CD4-positive, alpha-beta T cell (primary cell): Measurements from ENCODE around the gene BPIFB6. TPM values are rescaled to one million over a fixed set of nuclear protein-coding genes. Genes with fewer than 3 reads are reported as not detected.

Source experiments
- ATAC-seq: fragments of 200-7000 bp; cut with Tn5 transposase; one replicate; pipeline ENCODE4 v1.10.0; 2022; ENCODE audit warnings: mild to moderate bottlenecking; ENCODE audit not compliant: poor library complexity
- CTCF ChIA-PET: fragments of 350-600 bp; sonication (Branson Sonifier 250); formaldehyde crosslinking; loops from one replicate; lab custom pipeline; 2021; ENCODE audit warnings: antibody characterized with exemption, inconsistent platforms; lab: Charles Lee
- POLR2A ChIA-PET: fragments of 350-600 bp; sonication (Branson Sonifier 250); formaldehyde crosslinking; loops from one replicate; lab custom pipeline; 2021; ENCODE audit warnings: antibody characterized with exemption, inconsistent platforms; lab: Charles Lee
- DNase-seq, 14 experiments: peaks; one replicate each; pipeline ENCODE4 v3.0.0-alpha.2; 2013 to 2020; ENCODE audit warnings: mixed read lengths in 2 of 14
- H3K27ac ChIP-seq, 2 donors: one replicate each; pipeline versions ENCODE4 v1.5.1 to v1.7.0; 2013; ENCODE audit warnings: low read length in 2 of 2, low read depth in 1 of 2, mild to moderate bottlenecking in 1 of 2
- H3K27me3 ChIP-seq, 2 experiments: 1 replicate in 1 of 2; 2 replicates in 1 of 2; pipeline versions ENCODE4 v1.6.1 to v1.7.0; 2013; ENCODE audit warnings: low read length in 2 of 2, control low read depth in 1 of 2, mild to moderate bottlenecking in 1 of 2, moderate library complexity in 1 of 2; ENCODE audit not compliant: insufficient read depth in 2 of 2, control insufficient read depth in 1 of 2
- H3K36me3 ChIP-seq: one replicate; pipeline ENCODE4 v1.6.1; 2013; ENCODE audit warnings: low read length, control low read depth; ENCODE audit not compliant: insufficient read depth
- H3K4me1 ChIP-seq: one replicate; pipeline ENCODE4 v1.6.1; 2013; ENCODE audit warnings: low read length, control low read depth; ENCODE audit not compliant: insufficient read depth
- H3K4me3 ChIP-seq: one replicate; pipeline ENCODE4 v1.5.1; 2013; ENCODE audit warnings: mild to moderate bottlenecking, low read length, moderate library complexity
- H3K9me3 ChIP-seq, 2 experiments: 1 replicate in 1 of 2; 2 replicates in 1 of 2; pipeline versions ENCODE4 v1.6.1 to v1.7.0; 2013; ENCODE audit warnings: low read length in 2 of 2, mild to moderate bottlenecking in 2 of 2, control low read depth in 1 of 2, moderate library complexity in 1 of 2; ENCODE audit not compliant: control insufficient read depth in 1 of 2, insufficient read depth in 1 of 2
- H3K27ac Mint-ChIP-seq: one replicate; pipeline ENCODE4 v1.8.0; 2020; ENCODE audit warnings: mixed read lengths
- H3K27me3 Mint-ChIP-seq: one replicate; pipeline ENCODE4 v1.8.0; 2021; ENCODE audit warnings: mixed read lengths
- H3K36me3 Mint-ChIP-seq: one replicate; pipeline ENCODE4 v1.8.0; 2021; ENCODE audit warnings: low read depth, mixed read lengths
- H3K4me1 Mint-ChIP-seq: one replicate; pipeline ENCODE4 v1.8.0; 2021; ENCODE audit warnings: low read depth, mixed read lengths
- H3K4me3 Mint-ChIP-seq: one replicate; pipeline ENCODE4 v1.8.0; 2020; ENCODE audit warnings: mild to moderate bottlenecking, mixed read lengths
- H3K9me3 Mint-ChIP-seq: one replicate; pipeline ENCODE4 v1.8.0; 2020; ENCODE audit warnings: mixed read lengths
- CTCF ChIP-seq: fragments of 200-600 bp; IDR thresholded peaks from one replicate; pipeline ENCODE4 v1.8.0; 2022; ENCODE audit warnings: antibody characterized with exemption, mild to moderate bottlenecking
- intact Hi-C, 2 experiments: fragments of 100-400 bp; cut with DNase I in 1 of 2; cut with micrococcal nuclease in 1 of 2; formaldehyde crosslinking; loops; one replicate each; pipeline versions ENCODE4 v1.15.1 to v1.9.0; 2023 to 2025; cut with DNase I, micrococcal nuclease
- total RNA-seq, 174 experiments: library from RNA in 2 of 174; stranded (reverse) in 2 of 174; gene quantifications; one replicate each; pipeline ENCODE4 v1.2.3 and lab custom pipeline; 2021 to 2026

Gene BPIFB6
- total RNA-seq, 2 experiments from 2014 or later: not detected

- H3K27ac ChIP-seq: no peak overlapping the region
- no peak overlapping the region for H3K4me3 Mint-ChIP-seq
- no peaks in the 10 kb centered on the region for H3K36me3 ChIP-seq
- no peaks in the 10 kb centered on the region for H3K27me3 ChIP-seq
- H3K27me3 Mint-ChIP-seq: no peaks in the 10 kb centered on the region
- no peaks in the 10 kb centered on the region for H3K4me1 ChIP-seq
- peaks cover 7% of the 10 kb centered on the region for H3K9me3 Mint-ChIP-seq
- TF ChIP-seq CTCF: no peak
- intact Hi-C loops: no loop called here
- H3K4me3 ChIP-seq: no peak overlapping the region
- no peaks in the 10 kb centered on the region for H3K4me1 Mint-ChIP-seq
- POLR2A ChIA-PET: no interaction called here
- peaks cover 10 to 23% of the 10 kb centered on the region in 2 experiments for H3K9me3 ChIP-seq
- DNase-seq (no peak), ATAC-seq (no peak)
- H3K36me3 Mint-ChIP-seq: no peaks in the 10 kb centered on the region
- no peak overlapping the region for H3K27ac Mint-ChIP-seq
- CTCF ChIA-PET: no interaction called here
Measured at GRCh38 chr20:33046412-33046811, 15.0 kb downstream of the BPIFB6 start.

GRCh38 chr20:33051333-33051732, 19.9 kb downstream of the BPIFB6 start:
- Mint-ChIP-seq H3K9me3 (no peaks in the 10 kb centered on the region), H3K27ac (no peak overlapping the region), H3K4me1 (no peaks in the 10 kb centered on the region), H3K27me3 (no peaks in the 10 kb centered on the region), H3K4me3 (no peak overlapping the region), H3K36me3 (no peaks in the 10 kb centered on the region)
- ChIA-PET CTCF (interaction anchor here (0.9 kb wide), 1 partner anchor 9 kb away, joined by 3 read pairs; no protein-coding TSS in a partner anchor), POLR2A (no interaction called here)
- TF ChIP-seq CTCF: no peak
- Histone ChIP-seq H3K27me3 (no peaks in the 10 kb centered on the region), H3K27ac (no peak overlapping the region), H3K9me3 (peaks cover 3 to 9% of the 10 kb centered on the region in 2 experiments), H3K4me3 (no peak overlapping the region), H3K36me3 (no peaks in the 10 kb centered on the region), H3K4me1 (no peaks in the 10 kb centered on the region)
- no peak for ATAC-seq
- intact Hi-C loops: no loop called here
- DNase-seq: no peak

- intact Hi-C loops: no loop called here
- no peaks in the 10 kb centered on the region for H3K9me3 ChIP-seq
- TF ChIP-seq CTCF: no peak
- no peak for DNase-seq
- H3K27me3 ChIP-seq: no peaks in the 10 kb centered on the region
- no peak within 1 kb of the TSS for H3K4me3 ChIP-seq
- Mint-ChIP-seq H3K27me3 (no peaks in the 10 kb centered on the region), H3K4me3 (no peak within 1 kb of the TSS), H3K36me3 (no peaks in the 10 kb centered on the region), H3K27ac (no peak within 1 kb of the TSS), H3K9me3 (no peaks in the 10 kb centered on the region), H3K4me1 (no peaks in the 10 kb centered on the region)
- H3K36me3 ChIP-seq: no peaks in the 10 kb centered on the region
- CTCF ChIA-PET: no interaction called here
- no peaks in the 10 kb centered on the region for H3K4me1 ChIP-seq
- POLR2A ChIA-PET: no interaction called here
- no peak within 1 kb of the TSS for H3K27ac ChIP-seq
- no peak for ATAC-seq
Measured at GRCh38 chr20:33053291-33054106, 22.1 kb downstream of the BPIFB6 start, which contains the start of gene BPIFB3. BPIFB3 (plus strand) TSS chr20:33053903; CDS start chr20:33055436, 1,533 bp downstream.
